Measurements from ENCODE around the gene CEP250. TPM values are rescaled to one million over a fixed set of nuclear protein-coding genes. Genes with fewer than 3 reads are reported as not detected.
A peak's percentile ranks its signal among the peaks of the same experiment; 100 is the strongest.

CEP250 gene
- total RNA-seq, 1 donor from 2014 or later = 55.4 TPM

GRCh38 chr20:35433337-35433736 lies 22.1 kb upstream of the CEP250 start:
- H3K27ac ChIP-seq = no peak overlapping the region
- H3K4me1 ChIP-seq = peaks cover 48% of the 10 kb centered on the region
- H3K79me2 ChIP-seq (ENCODE audit: low read depth) = no peaks in the 10 kb centered on the region
- Mint-ChIP-seq H3K27me3 (ENCODE audit: insufficient read depth, low read depth) (peaks cover 4% of the 10 kb centered on the region), H3K36me3 (no peaks in the 10 kb centered on the region), H3K9me3 (no peaks in the 10 kb centered on the region), H3K4me3 (no peak overlapping the region), H3K4me1 (peaks cover 27% of the 10 kb centered on the region), H3K27ac (peak overlapping the region; percentile 87)
- no peak overlapping the region for H3K4me3 ChIP-seq
- no peaks in the 10 kb centered on the region for H4K20me1 ChIP-seq (ENCODE audit: low read depth)
- TF ChIP-seq EZH2phosphoT487 (IDR thresholded peaks at IDR 0.05) = no peak
- TF ChIP-seq CTCF (IDR thresholded peaks at IDR 0.05) = no peak
- no peak for TF ChIP-seq EZH2 (IDR thresholded peaks at IDR 0.05)
- no peak overlapping the region for H3K9ac ChIP-seq
- H3K9me3 ChIP-seq (ENCODE audit: low read depth) = no peaks in the 10 kb centered on the region
- H3F3A ChIP-seq (ENCODE audit: low read depth) = peaks cover 6% of the 10 kb centered on the region
- H3K4me2 ChIP-seq = peak overlapping the region; percentile 22
- no peaks in the 10 kb centered on the region for H3K36me3 ChIP-seq
- peak overlapping the region; percentile 93 for H2AFZ ChIP-seq (replicated peaks)
- no peak for DNase-seq (ENCODE audit: low spot score)
- no peaks in the 10 kb centered on the region for H3K27me3 ChIP-seq

- Histone ChIP-seq H3K27ac (no peak overlapping the region), H3K4me1 (peaks cover 50% of the 10 kb centered on the region), H3K36me3 (no peaks in the 10 kb centered on the region), H3K9ac (no peak overlapping the region), H3K4me2 (no peak overlapping the region), H3K27me3 (no peaks in the 10 kb centered on the region), H3F3A (ENCODE audit: low read depth) (peaks cover 6% of the 10 kb centered on the region), H3K9me3 (ENCODE audit: low read depth) (no peaks in the 10 kb centered on the region), H3K4me3 (no peak overlapping the region), H2AFZ (replicated peaks) (peak overlapping the region; percentile 34), H4K20me1 (ENCODE audit: low read depth) (no peaks in the 10 kb centered on the region), H3K79me2 (ENCODE audit: low read depth) (no peaks in the 10 kb centered on the region)
- Mint-ChIP-seq H3K4me3 (no peak overlapping the region), H3K4me1 (peaks cover 37% of the 10 kb centered on the region), H3K36me3 (no peaks in the 10 kb centered on the region), H3K27ac (peak overlapping the region; percentile 29), H3K27me3 (ENCODE audit: insufficient read depth, low read depth) (peaks cover 5% of the 10 kb centered on the region), H3K9me3 (no peaks in the 10 kb centered on the region)
- no peak for DNase-seq (ENCODE audit: low spot score)
- TF ChIP-seq EZH2 (IDR thresholded peaks at IDR 0.05) = no peak
- no peak for TF ChIP-seq EZH2phosphoT487 (IDR thresholded peaks at IDR 0.05)
- no peak for TF ChIP-seq CTCF (IDR thresholded peaks at IDR 0.05)
These were observed 21.1 kb upstream of the CEP250 start for GRCh38 chr20:35434085-35435005.

- peaks cover 6% of the 10 kb centered on the region for H3F3A ChIP-seq (ENCODE audit: low read depth)
- Mint-ChIP-seq H3K36me3 (no peaks in the 10 kb centered on the region), H3K9me3 (peaks cover 2% of the 10 kb centered on the region), H3K27me3 (ENCODE audit: insufficient read depth, low read depth) (peaks cover 3% of the 10 kb centered on the region), H3K27ac (peak overlapping the region; percentile 6), H3K4me1 (peaks cover 40% of the 10 kb centered on the region), H3K4me3 (peak overlapping the region; percentile 22)
- no peak overlapping the region for H3K4me3 ChIP-seq
- no peaks in the 10 kb centered on the region for H3K9me3 ChIP-seq (ENCODE audit: low read depth)
- peak; percentile 44 for DNase-seq (ENCODE audit: low spot score)
- TF ChIP-seq EZH2 (IDR thresholded peaks at IDR 0.05) (no peak), CTCF (IDR thresholded peaks at IDR 0.05) (no peak), EZH2phosphoT487 (IDR thresholded peaks at IDR 0.05) (no peak)
- H2AFZ ChIP-seq (replicated peaks) = peak overlapping the region; percentile 72
- H3K9ac ChIP-seq = no peak overlapping the region
- H3K4me2 ChIP-seq = peak overlapping the region; percentile 55
- H3K4me1 ChIP-seq = peaks cover 50% of the 10 kb centered on the region
- H4K20me1 ChIP-seq (ENCODE audit: low read depth) = no peaks in the 10 kb centered on the region
- H3K36me3 ChIP-seq = no peaks in the 10 kb centered on the region
- H3K27ac ChIP-seq = no peak overlapping the region
- no peaks in the 10 kb centered on the region for H3K79me2 ChIP-seq (ENCODE audit: low read depth)
- H3K27me3 ChIP-seq = no peaks in the 10 kb centered on the region
These were observed 19.2 kb upstream of the CEP250 start for GRCh38 chr20:35436177-35436573.

Data from neural progenitor cell (in vitro differentiated cells).